Activated CD4-positive, alpha-beta T cell treated with anti-CD3 and anti-CD28 coated beads for 4 hours (primary cell): ENCODE measurements around the gene CLEC10A.

Experiments
- DNase-seq, 2 donors: peaks; one replicate each; pipeline ENCODE4 v3.0.0-alpha.2; 2020

CLEC10A gene

GRCh38 chr17:7035591-7036368 is 44.3 kb downstream of the CLEC10A start, which contains the start of gene SLC16A13:
Gene SLC16A13 (plus strand): TSS chr17:7036015. CDS start chr17:7036383, 368 bp downstream.
- peak; percentile 98 to 99 for DNase-seq

- peak; percentile 50 to 59 for DNase-seq
These were observed 45.0 kb downstream of the CLEC10A start for GRCh38 chr17:7034955-7035590.

- peak; percentile 55 to 57 for DNase-seq
These were observed 50.4 kb downstream of the CLEC10A start for GRCh38 chr17:7029659-7030058.

DNA sequence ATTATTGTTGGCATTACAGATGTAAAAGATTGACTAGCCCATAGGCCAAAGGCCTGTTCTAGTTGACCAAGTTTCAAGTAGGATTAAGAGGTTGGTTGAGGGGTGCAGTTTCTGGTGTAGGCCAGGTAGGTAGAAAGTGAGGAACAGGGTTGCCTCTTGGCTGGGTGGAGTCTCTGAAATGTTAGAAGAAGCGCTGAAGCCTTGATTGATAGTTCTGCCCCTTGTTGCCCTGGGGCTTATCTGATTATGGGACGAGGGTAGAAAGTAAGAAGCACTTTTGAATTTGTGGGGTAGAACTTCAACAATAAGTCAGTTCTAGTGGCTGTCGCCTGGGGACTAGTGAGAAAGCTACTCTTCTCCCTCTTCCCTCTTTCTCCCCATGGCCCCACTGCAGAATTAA is 51.0 kb downstream of the CLEC10A start:
- DNase-seq = no peak

DNA sequence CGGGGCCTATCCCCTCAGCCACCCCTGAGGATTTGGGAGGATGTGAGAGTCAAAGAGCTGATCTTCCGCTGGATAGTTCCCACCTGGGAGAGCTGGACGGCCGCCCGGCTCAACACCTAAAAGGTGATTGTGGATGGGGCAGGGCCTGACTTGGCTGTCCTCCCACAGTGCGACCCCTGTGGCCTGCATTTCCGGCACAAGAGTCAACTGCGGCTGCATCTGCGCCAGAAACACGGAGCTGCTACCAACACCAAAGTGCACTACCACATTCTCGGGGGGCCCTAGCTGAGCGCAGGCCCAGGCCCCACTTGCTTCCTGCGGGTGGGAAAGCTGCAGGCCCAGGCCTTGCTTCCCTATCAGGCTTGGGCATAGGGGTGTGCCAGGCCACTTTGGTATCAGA is 52.7 kb downstream of the CLEC10A start:
- no peak for DNase-seq

DNA sequence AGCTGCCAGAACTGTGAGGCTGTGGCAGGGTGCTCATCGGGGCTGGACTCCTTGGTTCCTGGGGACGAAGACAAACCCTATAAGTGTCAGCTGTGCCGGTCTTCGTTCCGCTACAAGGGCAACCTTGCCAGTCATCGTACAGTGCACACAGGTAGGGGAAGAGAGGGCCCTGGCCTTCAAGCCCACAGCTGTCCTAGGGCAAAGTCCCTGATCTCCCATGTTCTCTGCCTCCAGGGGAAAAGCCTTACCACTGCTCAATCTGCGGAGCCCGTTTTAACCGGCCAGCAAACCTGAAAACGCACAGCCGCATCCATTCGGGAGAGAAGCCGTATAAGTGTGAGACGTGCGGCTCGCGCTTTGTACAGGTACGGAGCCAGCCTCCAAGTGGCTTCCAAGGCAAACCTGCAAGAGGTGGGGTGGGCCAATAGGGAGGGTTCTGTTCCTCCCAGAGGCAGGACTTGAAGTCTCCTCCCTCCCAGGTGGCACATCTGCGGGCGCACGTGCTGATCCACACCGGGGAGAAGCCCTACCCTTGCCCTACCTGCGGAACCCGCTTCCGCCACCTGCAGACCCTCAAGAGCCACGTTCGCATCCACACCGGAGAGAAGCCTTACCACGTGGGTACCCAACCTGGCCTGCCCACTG is 53.5 kb downstream of the CLEC10A start:
- DNase-seq = no peak

DNA sequence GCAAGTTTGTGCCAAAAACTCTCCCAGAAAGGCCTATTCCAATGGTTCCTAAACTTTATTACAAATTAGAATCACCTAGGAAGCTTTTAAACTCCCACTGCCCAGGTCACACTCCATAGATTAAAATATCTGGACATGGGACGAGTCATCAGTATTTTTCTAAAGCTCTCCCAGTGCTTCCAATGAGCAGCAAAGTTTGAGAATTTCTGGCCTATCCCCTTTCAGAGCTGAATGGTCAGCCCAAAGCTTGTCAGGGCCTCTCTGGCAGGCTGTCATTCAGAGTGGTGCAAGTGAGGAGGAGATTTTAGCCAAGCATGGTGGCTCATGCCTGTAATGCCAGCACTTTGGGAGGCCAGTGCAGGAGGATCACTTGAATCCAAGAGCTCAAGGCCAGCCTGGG is 54.8 kb downstream of the CLEC10A start:
- DNase-seq = no peak
